MCF 10A (cell line): ENCODE results near the gene SBSN. TPM values are rescaled to one million over a fixed set of nuclear protein-coding genes. Genes with fewer than 3 reads are reported as not detected.

Source experiments
- BruUV-seq: library from RNA; stranded (reverse); fragments of 400-500 nt; replicated peaks from 2 replicates; lab custom pipeline; 2021; lab: Mats Ljungman, UMichigan
- CTCF ChIA-PET: fragments of 300-600 bp; sonication (Branson Sonifier 250); formaldehyde crosslinking; extraction: SDS; loops from one replicate; lab custom pipeline; 2021; ENCODE audit warnings: antibody characterized with exemption, inconsistent platforms; lab: Yijun Ruan, JAX
- POLR2A ChIA-PET: fragments of 300-600, 350-650 bp; sonication (Branson Sonifier 250); formaldehyde crosslinking; extraction: SDS; loops from one replicate; lab custom pipeline; 2020; ENCODE audit warnings: antibody characterized with exemption, inconsistent platforms; lab: Yijun Ruan, JAX
- DNase-seq: peaks from one replicate; pipeline ENCODE4 v3.0.0-alpha.2; 2018; ENCODE audit not compliant: unreplicated experiment
- H3K27ac Mint-ChIP-seq: one replicate; pipeline ENCODE4 v1.8.0; 2022; ENCODE audit warnings: mild to moderate bottlenecking, low read depth, mixed read lengths; ENCODE audit not compliant: unreplicated experiment
- H3K27me3 Mint-ChIP-seq: one replicate; pipeline ENCODE4 v1.8.0; 2022; ENCODE audit warnings: mixed read lengths; ENCODE audit not compliant: insufficient read depth, unreplicated experiment
- H3K36me3 Mint-ChIP-seq: one replicate; pipeline ENCODE4 v1.8.0; 2022; ENCODE audit warnings: mild to moderate bottlenecking, moderate library complexity, mixed read lengths; ENCODE audit not compliant: insufficient read depth, unreplicated experiment
- H3K4me1 Mint-ChIP-seq: one replicate; pipeline ENCODE4 v1.8.0; 2022; ENCODE audit warnings: mixed read lengths; ENCODE audit not compliant: insufficient read depth, unreplicated experiment
- H3K4me3 Mint-ChIP-seq: one replicate; pipeline ENCODE4 v1.8.0; 2022; ENCODE audit warnings: mild to moderate bottlenecking, moderate library complexity, mixed read lengths; ENCODE audit not compliant: unreplicated experiment
- H3K9me3 Mint-ChIP-seq: one replicate; pipeline ENCODE4 v1.8.0; 2022; ENCODE audit warnings: mixed read lengths; ENCODE audit not compliant: unreplicated experiment
- CTCF ChIP-seq: fragments of 200-600 bp; IDR thresholded peaks from one replicate; pipeline ENCODE4 v1.8.0; 2022; ENCODE audit warnings: antibody characterized with exemption, mild to moderate bottlenecking; ENCODE audit not compliant: unreplicated experiment
- intact Hi-C: fragments of 100-400 bp; cut with micrococcal nuclease; formaldehyde crosslinking; loops from 2 replicates; pipeline ENCODE4 v1.14.1; 2022
- total RNA-seq: library from RNA; stranded (reverse); gene quantifications from 2 replicates; pipeline ENCODE4 v1.2.3, GENCODE V29; 2022

Gene SBSN
- total RNA-seq, 1 experiment from 2014 or later = not detected

- no peak overlapping the region for H3K4me3 Mint-ChIP-seq
- H3K4me1 Mint-ChIP-seq = peaks cover 10% of the 10 kb centered on the region
- intact Hi-C loops = no loop called here
- no peak overlapping the region for H3K27ac Mint-ChIP-seq
- no peak for TF ChIP-seq CTCF
- no peaks in the 10 kb centered on the region for H3K9me3 Mint-ChIP-seq
- POLR2A ChIA-PET = no interaction called here
- no peaks in the 10 kb centered on the region for H3K36me3 Mint-ChIP-seq
- CTCF ChIA-PET = no interaction called here
- no peaks in the 10 kb centered on the region for H3K27me3 Mint-ChIP-seq
- BruUV-seq = no TSS peak
- DNase-seq = no peak
Observed at GRCh38 chr19:35553385-35554000, 25.4 kb upstream of the SBSN start.

DNA sequence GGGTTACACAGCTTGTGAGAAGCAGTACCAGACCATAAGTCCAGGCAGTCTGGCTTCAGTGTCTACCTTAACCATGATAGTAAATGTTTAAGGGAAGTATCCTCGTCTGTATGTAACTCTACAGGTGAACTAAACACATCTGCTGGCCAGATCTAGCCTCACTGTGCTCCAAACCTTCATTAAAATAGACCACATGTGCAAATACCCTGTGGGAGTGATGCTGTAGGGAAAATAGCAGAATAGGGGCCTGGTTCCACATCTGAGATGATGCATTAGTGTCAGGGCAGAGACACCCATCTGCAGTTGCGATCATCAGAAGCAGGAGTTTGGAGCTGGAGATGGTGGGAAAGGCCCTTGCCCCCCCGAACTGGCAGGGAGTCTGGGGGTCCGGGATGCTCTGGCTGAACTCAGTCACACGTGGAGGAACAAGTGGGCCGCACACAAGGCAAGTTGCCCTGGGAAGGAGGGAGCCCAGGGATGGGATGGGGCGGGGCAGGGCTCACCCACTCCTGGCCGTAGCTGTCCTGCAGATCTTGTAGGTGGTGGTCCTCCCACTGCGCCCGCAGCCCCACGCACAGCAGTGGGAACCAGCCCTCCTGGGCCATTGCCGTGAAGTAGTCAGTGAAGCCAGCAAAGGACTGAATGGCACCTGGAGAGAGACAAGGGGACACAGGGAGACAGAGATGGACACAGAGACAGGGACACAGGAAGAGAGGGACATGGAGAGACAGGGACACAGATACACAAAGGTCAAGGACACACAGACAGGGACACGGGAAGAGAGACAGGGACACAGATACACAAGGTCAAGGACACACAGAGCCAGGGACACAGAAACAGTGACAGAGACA lies 24.6 kb upstream of the SBSN start:
- CTCF ChIA-PET = no interaction called here
- H3K9me3 Mint-ChIP-seq = no peaks in the 10 kb centered on the region

GRCh38 chr19:35551091-35551810 lies 23.1 kb upstream of the SBSN start:
- Mint-ChIP-seq H3K36me3 (no peaks in the 10 kb centered on the region), H3K9me3 (no peaks in the 10 kb centered on the region), H3K27me3 (no peaks in the 10 kb centered on the region), H3K27ac (no peak overlapping the region), H3K4me3 (no peak overlapping the region), H3K4me1 (peaks cover 23% of the 10 kb centered on the region)
- ChIA-PET CTCF (interaction anchor here (0.7 to 1.8 kb wide), 5 partner anchors 14 to 62 kb away, joined by 3 to 7 read pairs (median 4); no protein-coding TSS in a partner anchor), POLR2A (no interaction called here)
- intact Hi-C loops = no loop called here
- BruUV-seq = no TSS peak
- TF ChIP-seq CTCF = no peak
- DNase-seq = no peak

More for the DNA sequence above, 24.6 kb upstream of the SBSN start:
- intact Hi-C loops = no loop called here
- H3K4me3 Mint-ChIP-seq = no peak overlapping the region
- H3K27ac Mint-ChIP-seq = no peak overlapping the region
- no peaks in the 10 kb centered on the region for H3K27me3 Mint-ChIP-seq
- BruUV-seq = no TSS peak
- TF ChIP-seq CTCF = no peak
- DNase-seq = no peak
- H3K36me3 Mint-ChIP-seq = no peaks in the 10 kb centered on the region
- POLR2A ChIA-PET = no interaction called here
- peaks cover 12% of the 10 kb centered on the region for H3K4me1 Mint-ChIP-seq
